GM21737 (cell line): ENCODE data around the gene LRRC7.

Source experiments
- ATAC-seq: cut with Tn5 transposase; IDR thresholded peaks from one replicate; pipeline ENCODE4 v1.9.1; 2021; ENCODE audit warnings: mild to moderate bottlenecking, moderate library complexity; ENCODE audit not compliant: unreplicated experiment

LRRC7 gene

GRCh38 chr1:70150444-70150843, 582.7 kb downstream of the LRRC7 start:
- no peak for ATAC-seq

GRCh38 chr1:70153739-70154138, 586.0 kb downstream of the LRRC7 start:
- ATAC-seq = no peak

GRCh38 chr1:70156529-70157120, 588.9 kb downstream of the LRRC7 start:
- ATAC-seq = no peak

- ATAC-seq = no peak
Measured at GRCh38 chr1:70164350-70164749, 596.6 kb downstream of the LRRC7 start.

GRCh38 chr1:70168283-70168682, 600.6 kb downstream of the LRRC7 start:
- no peak for ATAC-seq

GRCh38 chr1:70169018-70169839, 601.5 kb downstream of the LRRC7 start:
- ATAC-seq = no peak

- ATAC-seq = no peak
Measured at GRCh38 chr1:70171512-70171911, 603.8 kb downstream of the LRRC7 start.
